ENCODE measurements around the gene PPP1R16B. TPM values are rescaled to one million over a fixed set of nuclear protein-coding genes. Genes with fewer than 3 reads are reported as not detected.
"Not testable (repeated sequence)": the region's sequence is repeated elsewhere in the genome, so short reads cannot be mapped to it uniquely, and the experiment has no call there.

The PPP1R16B gene
- total RNA-seq, 1 donor from 2014 or later = 56.1 TPM

DNA sequence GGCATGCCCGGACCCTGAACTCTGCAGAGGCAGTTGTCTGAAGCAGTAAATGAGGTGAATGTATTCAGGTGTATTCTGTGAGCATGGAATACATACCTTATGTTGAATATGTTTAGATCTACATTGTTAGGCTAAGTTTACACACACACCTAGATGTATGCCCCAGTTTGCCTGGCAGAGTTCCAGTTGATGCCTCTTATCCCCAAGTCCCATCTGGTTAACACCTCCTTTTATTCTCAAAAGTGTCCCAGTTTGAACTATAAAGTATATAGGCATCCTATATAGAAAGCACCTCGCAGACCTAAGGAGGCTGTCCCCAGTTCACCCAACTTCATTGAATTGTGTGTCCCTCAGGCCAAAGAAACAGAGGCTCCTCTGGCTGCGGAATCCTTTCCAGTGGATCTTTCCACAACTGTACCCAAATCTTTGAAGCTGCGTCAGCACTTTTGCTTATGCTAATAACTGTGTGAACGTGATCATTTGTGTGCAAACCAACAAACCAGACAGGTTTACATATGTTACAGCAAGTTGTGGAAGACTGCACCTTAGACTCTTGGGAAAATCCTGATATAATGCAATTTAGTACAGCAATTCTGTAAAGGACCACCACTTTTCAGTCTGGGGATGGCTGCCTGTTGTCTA lies 151.9 kb downstream of the PPP1R16B start:
- intact Hi-C loops (cut with micrococcal nuclease) = no loop called here

DNA sequence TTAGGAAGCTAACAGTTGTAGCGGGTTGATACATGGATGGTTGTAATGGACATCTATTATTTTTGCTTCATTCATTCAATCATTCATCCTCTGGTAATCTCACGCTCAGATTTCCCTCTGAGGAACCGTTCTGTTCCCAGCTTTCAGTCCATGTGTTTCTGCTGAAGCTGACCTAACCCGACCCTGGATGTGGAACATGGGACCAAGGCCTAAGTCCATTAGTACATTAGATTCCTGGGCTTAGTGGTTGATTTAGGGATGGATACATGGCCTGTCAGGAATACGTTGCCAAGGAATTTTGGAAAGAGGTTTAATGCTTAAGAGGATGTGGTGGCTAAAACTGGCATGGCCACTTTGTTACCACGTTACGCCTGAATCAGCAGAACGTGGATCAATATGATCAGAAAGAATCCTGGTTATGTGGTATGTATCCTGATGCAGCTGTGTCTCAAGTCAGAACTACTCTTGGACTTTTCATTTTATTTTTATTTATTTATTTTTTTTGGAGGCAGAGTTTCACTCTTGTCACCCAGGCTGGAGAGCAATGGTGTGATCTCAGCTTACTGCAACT lies 152.5 kb downstream of the PPP1R16B start:
- intact Hi-C loops (cut with micrococcal nuclease) = no loop called here

DNA sequence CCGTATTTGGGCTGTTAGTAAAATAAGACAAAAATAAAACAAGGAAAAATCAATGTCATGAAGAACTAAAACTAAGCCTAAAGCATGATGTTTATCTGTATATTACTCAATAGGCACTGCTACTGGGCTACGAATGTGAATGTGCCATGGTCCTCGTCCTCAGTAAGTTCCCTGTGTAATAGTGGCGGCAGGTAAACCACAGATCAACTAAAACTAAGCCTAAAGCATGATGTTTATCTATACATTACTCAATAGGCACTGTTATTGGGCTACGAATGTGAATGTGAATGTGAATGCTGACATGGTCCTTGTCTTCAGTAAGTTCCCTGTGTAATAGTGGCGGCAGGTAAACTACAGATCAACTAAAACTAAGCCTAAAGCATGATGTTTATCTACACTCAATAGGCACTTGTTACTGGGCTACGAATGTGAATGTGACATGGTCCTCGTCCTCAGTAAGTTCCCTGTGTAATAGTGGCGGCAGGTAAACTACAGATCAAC lies 154.7 kb downstream of the PPP1R16B start:
- intact Hi-C loops (cut with micrococcal nuclease) = not testable (repeated sequence)

DNA sequence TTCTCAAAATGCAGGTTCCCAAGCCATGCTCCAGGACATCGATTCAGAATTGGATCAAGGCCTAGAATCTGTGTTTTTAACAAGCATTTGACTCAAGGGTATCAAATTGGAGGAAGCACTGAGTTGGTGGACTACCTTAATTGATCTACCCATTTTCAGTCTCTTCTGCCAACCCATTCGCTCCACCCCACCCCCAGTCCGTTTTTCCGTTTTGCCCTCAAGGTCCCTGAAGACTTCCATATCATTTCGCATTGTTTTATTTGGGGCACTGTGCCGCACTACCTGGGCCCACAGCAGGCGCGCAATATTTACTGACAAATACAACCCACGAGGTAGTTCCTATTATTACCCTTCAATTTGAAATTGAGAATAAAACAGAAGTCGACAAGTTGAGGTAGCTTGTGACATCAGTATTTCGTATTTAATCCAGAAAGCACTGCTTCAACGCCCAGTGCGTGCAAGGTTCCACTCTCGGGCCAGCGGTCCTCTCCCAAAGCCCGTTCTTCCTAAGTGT lies 156.1 kb downstream of the PPP1R16B start:
- intact Hi-C loops (cut with micrococcal nuclease) = loop anchor here (1.0 to 2.0 kb wide), 4 partner anchors 35 to 213 kb away; partner anchors contain the start of genes ACTR5, FAM83D and PPP1R16B

DNA sequence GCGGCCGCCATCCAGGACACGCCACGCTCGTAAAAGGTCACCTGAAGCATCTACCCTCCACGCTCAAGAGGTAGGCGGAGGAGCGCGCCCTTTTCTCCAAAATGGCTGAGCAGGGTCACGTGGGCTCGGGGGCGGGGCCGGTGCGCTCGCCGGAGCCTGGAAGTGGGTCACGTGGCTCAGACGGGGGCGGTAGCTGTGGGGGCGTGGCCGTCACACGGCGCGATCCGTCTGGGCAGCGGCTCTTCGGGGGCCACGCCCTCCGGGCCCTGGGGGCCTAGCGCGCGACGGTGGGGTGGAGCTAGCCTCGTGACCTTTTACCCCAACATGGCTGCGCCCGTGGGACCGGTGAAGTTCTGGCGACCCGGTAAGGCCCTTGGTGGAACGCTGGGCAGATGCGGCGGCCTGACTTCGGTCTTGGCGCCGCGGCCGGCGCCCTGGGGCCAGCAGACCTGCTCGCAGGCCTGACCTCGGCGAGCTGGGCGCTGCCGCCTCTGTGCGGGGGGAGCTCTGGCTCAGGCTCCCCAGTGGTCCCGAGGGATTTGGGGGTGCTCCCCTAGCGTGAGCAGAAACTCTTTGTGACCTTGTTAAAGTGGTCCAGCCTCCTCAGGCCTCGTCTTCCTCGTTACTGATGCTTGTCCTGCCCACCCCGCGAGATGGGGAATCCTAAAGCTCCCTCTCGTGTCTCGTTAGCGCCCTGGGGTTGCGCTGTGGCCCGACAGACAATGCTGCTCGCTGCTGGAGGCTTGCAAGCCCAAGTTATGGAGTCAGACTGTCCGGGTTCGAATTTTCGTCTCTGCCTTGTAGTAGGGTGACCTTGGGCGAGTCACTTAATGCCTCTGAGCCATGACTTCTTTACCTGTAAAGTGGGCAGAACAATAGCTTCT lies 156.8 kb downstream of the PPP1R16B start, which contains the start of gene DHX35:
Gene DHX35, plus strand, starts transcription at position 301 of the 884 bp plus-strand sequence. Its CDS starts 24 bp downstream, at position 325.
- intact Hi-C loops (cut with micrococcal nuclease) = loop anchor here (1.0 to 2.0 kb wide), 4 partner anchors 36 to 214 kb away; partner anchors contain the start of genes ACTR5, FAM83D and PPP1R16B

DNA sequence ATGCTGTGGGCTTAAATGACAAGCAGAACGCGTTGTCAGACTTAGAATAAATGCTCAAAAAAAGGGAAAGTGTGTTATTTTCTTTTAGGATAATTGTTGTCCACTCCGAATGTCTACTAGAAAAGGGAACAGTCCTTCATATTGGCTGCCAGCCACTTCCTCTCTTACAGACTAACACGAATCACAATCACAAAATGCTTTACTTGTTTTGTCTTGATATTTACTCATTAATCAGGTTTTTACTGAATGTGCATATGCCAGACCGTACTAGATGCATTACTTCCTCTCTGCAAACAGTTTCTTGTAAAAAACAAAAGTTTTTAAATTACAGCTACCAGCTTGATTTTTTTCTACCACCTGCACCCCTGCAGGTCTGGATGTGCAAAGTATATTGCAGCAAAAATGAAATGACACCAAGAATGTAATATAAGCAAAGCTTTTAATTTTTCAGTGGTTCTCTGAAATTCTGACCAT lies 157.5 kb downstream of the PPP1R16B start:
- intact Hi-C loops (cut with micrococcal nuclease) = loop anchor here (1.0 to 2.0 kb wide), 4 partner anchors 37 to 215 kb away; partner anchors contain the start of genes ACTR5, FAM83D and PPP1R16B

DNA sequence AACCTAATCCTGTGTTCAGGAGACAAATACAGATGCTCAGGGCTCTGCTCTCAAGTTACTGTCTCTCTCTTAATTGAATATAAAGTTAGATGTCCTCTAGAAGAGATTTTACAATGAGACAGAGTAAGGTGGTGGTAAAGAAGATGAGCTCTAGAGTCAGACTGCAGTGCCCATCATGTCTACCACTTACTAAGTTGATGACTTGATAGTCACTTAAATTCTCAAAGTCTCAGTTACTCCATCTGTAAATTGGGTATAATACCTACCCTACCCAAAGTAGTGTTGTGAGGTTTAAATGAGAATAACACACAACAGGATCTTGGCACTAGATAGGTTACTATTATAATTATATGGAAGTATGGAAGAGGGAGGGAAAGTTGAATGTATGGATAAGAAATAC lies 158.2 kb downstream of the PPP1R16B start:
- intact Hi-C loops (cut with micrococcal nuclease) = loop anchor here (2.0 kb wide), 1 partner anchor 159 kb away; the partner anchor contains the start of gene PPP1R16B

DNA sequence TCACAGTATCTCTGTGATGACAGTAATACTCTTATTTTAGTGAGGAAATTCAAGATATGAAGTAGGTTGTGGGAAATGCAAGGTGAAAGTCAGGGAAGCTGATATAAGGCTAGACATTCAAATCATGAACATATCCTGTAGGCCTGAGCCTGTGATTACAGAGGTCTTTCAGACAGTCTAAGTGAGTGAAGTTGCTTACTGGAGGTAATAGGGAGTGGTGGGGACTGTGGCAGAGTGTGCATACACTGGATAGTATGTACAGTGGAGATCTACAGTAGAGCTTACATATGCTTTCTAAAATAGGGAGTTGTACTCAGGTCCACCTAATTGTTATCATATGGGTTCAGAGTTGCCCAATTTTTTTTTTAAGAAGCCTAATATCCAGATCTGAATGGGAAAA lies 159.8 kb downstream of the PPP1R16B start:
- intact Hi-C loops (cut with micrococcal nuclease) = no loop called here

DNA sequence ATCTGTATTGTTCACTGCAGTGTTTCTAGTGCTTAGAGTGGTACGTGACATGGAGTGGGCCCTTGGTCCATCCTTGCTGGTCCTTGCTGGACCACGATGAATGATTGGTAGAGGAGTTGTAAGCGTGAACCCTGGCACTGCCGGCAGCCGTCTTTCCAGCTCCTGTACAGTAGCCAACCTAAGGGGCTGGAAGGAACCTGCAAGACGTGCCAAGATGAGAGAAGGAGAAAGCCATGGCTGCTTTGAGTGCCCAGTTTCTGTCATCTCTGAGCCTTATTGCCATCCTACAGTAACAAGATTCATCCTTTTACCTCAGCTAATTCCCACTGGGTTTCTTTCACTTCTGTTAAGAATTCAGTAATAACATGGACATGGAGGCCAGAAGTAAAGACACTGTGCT lies 162.6 kb downstream of the PPP1R16B start:
- intact Hi-C loops (cut with micrococcal nuclease) = no loop called here

DNA sequence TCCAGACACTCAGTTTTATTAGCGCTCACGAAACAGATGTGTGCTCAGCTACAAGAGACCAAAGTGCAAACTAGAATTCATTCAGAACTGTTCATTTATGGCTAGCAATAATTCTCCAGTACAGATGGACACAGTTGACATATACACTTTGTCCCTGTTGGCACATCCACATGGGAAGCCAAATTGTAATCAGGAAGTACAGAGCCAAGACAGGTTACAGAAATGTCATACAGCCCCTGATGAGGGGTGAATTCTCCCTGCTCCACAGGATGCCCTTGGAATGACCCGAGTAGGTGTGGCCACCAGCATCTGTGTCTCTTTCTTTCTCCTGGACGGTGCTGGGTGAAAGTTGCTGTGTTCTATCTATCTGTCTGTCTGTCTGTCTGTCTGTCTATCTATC lies 164.2 kb downstream of the PPP1R16B start:
- intact Hi-C loops (cut with micrococcal nuclease) = no loop called here

DNA sequence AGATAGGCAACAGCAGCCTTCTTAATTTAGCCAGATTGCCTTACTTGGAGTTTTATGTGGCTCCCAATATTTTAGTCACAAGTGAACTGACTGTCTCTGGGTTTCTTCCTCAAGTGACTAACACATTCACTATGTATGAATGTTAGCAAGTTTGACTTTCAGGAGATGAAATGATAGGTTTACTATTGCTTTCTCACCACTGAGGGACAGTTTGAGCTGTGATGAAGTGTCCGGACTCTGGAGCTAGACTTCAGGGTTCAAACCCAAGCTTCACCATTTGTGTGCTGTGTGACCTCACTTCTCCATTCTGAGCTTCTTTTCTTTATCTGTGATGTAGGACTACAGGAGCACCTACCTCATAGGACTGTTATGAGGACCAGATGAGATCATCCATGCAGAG lies 164.8 kb downstream of the PPP1R16B start:
- intact Hi-C loops (cut with micrococcal nuclease) = no loop called here

Other genes with a start within 250 kb of the PPP1R16B start
- gene ADIG, start 224.5 kb upstream of the PPP1R16B start, total RNA-seq = not detected in 2 replicates
- not detected in 2 replicates for gene ARHGAP40, start 203.9 kb upstream of the PPP1R16B start, total RNA-seq
- gene SLC32A1, start 81.2 kb upstream of the PPP1R16B start, total RNA-seq = not detected in 2 replicates
- gene ACTR5, start 57.2 kb upstream of the PPP1R16B start, total RNA-seq = 8.7 and 10.0 TPM in 2 replicates
- gene FAM83D, start 120.7 kb downstream of the PPP1R16B start, total RNA-seq = 17.3 and 17.6 TPM in 2 replicates
- 11.2 and 11.6 TPM in 2 replicates for gene DHX35, start 156.6 kb downstream of the PPP1R16B start, total RNA-seq

Measured in T-helper 2 cell treated with Interferon-gamma antibody and Interleukin-4, amounts not matched to agents 100 ng/mL and 5 ng/mL, for 36 hours (primary cell).